Astrocyte (in vitro differentiated cells and primary cell): Measurements from ENCODE around the gene IRAK1. TPM values are rescaled to one million over a fixed set of nuclear protein-coding genes. Genes with fewer than 3 reads are reported as not detected.

Experiments
- DNase-seq: peaks from one replicate; pipeline ENCODE4 v3.0.0-alpha.2; 2010; ENCODE audit warnings: low read depth
- FAIRE-seq: peaks from 2 replicates; lab custom pipeline; 2011; peaks lifted over from hg19 to GRCh38; lab: Jason Lieb, UNC
- H2AFZ ChIP-seq: 2 replicates; pipeline ENCODE4 v1.6.0; 2012; ENCODE audit warnings: low read depth, low read length, inconsistent platforms
- H3K27ac ChIP-seq: 2 replicates; pipeline ENCODE4 v1.5.1; 2011; ENCODE audit warnings: low read depth, low read length, inconsistent platforms
- H3K27me3 ChIP-seq: 2 replicates; pipeline ENCODE4 v1.6.0; 2011; ENCODE audit warnings: low read length, inconsistent platforms; ENCODE audit not compliant: insufficient read depth
- H3K36me3 ChIP-seq: 2 replicates; pipeline ENCODE4 v1.5.1; 2011; ENCODE audit warnings: low read length, inconsistent platforms; ENCODE audit not compliant: insufficient read depth
- H3K4me1 ChIP-seq: 2 replicates; pipeline ENCODE4 v1.5.1; 2011; ENCODE audit warnings: low read length, inconsistent platforms; ENCODE audit not compliant: insufficient read depth
- H3K4me2 ChIP-seq: 2 replicates; pipeline ENCODE4 v1.6.0; 2012; ENCODE audit warnings: low read length, inconsistent platforms
- H3K4me3 ChIP-seq: 2 replicates; pipeline ENCODE4 v1.5.1; 2011; ENCODE audit warnings: low read depth, mild to moderate bottlenecking, low read length, inconsistent platforms; ENCODE audit not compliant: insufficient read depth
- H3K79me2 ChIP-seq: 2 replicates; pipeline ENCODE4 v1.6.0; 2012; ENCODE audit warnings: mild to moderate bottlenecking, low read length, inconsistent platforms; ENCODE audit not compliant: insufficient read depth
- H3K9ac ChIP-seq: 2 replicates; pipeline ENCODE4 v1.6.0; 2012; ENCODE audit warnings: mild to moderate bottlenecking, low read length, inconsistent platforms
- H3K9me3 ChIP-seq: 2 replicates; pipeline ENCODE4 v1.5.1; 2012; ENCODE audit warnings: low read depth, mild to moderate bottlenecking, low read length, inconsistent platforms; ENCODE audit not compliant: insufficient read depth
- H4K20me1 ChIP-seq: 2 replicates; pipeline ENCODE4 v1.6.0; 2012; ENCODE audit warnings: low read length, inconsistent platforms; ENCODE audit not compliant: insufficient read depth
- H3K27ac Mint-ChIP-seq: one replicate; pipeline ENCODE4 v1.8.0; 2021; ENCODE audit warnings: mild to moderate bottlenecking, mixed read lengths; ENCODE audit not compliant: unreplicated experiment
- H3K27me3 Mint-ChIP-seq: one replicate; pipeline ENCODE4 v1.8.0; 2021; ENCODE audit warnings: low read depth, mixed read lengths; ENCODE audit not compliant: unreplicated experiment
- H3K36me3 Mint-ChIP-seq: one replicate; pipeline ENCODE4 v1.8.0; 2021; ENCODE audit warnings: low read depth, mixed read lengths; ENCODE audit not compliant: unreplicated experiment
- H3K4me1 Mint-ChIP-seq: one replicate; pipeline ENCODE4 v1.8.0; 2021; ENCODE audit warnings: low read depth, mixed read lengths; ENCODE audit not compliant: unreplicated experiment
- H3K4me3 Mint-ChIP-seq: one replicate; pipeline ENCODE4 v1.8.0; 2021; ENCODE audit warnings: mild to moderate bottlenecking, moderate library complexity, mixed read lengths; ENCODE audit not compliant: unreplicated experiment
- H3K9me3 Mint-ChIP-seq: one replicate; pipeline ENCODE4 v1.8.0; 2021; ENCODE audit warnings: mild to moderate bottlenecking, mixed read lengths; ENCODE audit not compliant: unreplicated experiment
- EZH2 ChIP-seq: IDR thresholded peaks from 2 replicates; pipeline ENCODE4 v1.6.1; 2012; ENCODE audit warnings: mild to moderate bottlenecking, low read length, inconsistent platforms; ENCODE audit not compliant: insufficient read depth
- total RNA-seq: library from RNA; stranded (reverse); gene quantifications from 2 replicates; pipeline ENCODE4 v1.2.1, GENCODE V29; 2021
- TF ChIP-seq, protein P1 (sequence below): IDR thresholded peaks from 2 replicates; pipeline ENCODE4 v1.5.1; 2011; ENCODE audit warnings: low read depth, mild to moderate bottlenecking, inconsistent platforms, low read length, moderate library complexity; ENCODE audit not compliant: insufficient read depth

Gene IRAK1
- total RNA-seq, 1 donor from 2014 or later: 69.6 TPM

DNA sequence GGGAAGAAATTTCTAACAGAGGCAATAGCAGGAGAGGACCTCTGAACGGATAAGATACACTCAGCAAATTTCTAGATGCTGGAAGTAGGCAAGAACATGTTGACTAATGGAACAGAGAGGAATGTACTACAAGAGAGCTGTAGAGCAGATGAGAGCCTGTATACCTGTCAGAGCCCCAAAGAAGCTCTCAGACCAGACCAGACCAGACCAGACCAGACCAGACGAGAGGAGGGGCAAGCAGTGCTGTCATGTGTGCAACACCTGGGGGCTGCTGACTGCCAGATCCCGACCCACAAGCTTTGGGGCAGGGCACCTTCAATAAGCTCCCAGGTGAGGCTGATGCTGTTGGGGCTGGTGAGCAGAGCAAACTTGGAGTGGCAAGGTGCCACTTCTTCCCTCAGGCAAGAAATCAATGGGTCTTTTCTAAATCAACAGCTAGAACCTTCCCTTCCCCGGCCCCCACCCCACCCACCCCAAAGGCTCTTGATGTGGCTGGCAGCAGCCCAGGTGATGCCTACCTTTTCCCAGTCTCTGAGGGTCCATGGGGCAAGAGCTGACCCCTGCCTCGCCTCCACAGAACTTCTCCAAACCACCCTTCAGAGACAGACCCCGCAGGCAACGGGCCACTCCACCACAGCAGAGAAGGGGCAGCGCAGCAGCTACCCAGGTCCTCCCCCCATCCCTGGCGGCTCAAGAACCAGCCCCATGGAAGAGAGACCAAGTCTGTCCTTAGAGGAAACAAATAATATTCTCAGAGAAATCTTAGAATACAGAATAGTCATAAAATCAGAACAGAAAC lies 45.1 kb upstream of the IRAK1 start:
- no peaks in the 10 kb centered on the region for H3K9me3 Mint-ChIP-seq
- FAIRE-seq (no peak), DNase-seq (no peak)
- H3K9ac ChIP-seq: no peak overlapping the region
- peaks cover 72% of the 10 kb centered on the region for H4K20me1 ChIP-seq
- peaks cover 81% of the 10 kb centered on the region for H3K79me2 ChIP-seq
- H3K36me3 Mint-ChIP-seq: peaks cover 2% of the 10 kb centered on the region
- no peak overlapping the region for H3K4me3 ChIP-seq
- no peak overlapping the region for H2AFZ ChIP-seq
- H3K4me1 Mint-ChIP-seq: peaks cover 12% of the 10 kb centered on the region
- H3K27me3 Mint-ChIP-seq: no peaks in the 10 kb centered on the region
- no peak overlapping the region for H3K27ac ChIP-seq
- H3K27me3 ChIP-seq: no peaks in the 10 kb centered on the region
- no peaks in the 10 kb centered on the region for H3K36me3 ChIP-seq
- no peak overlapping the region for H3K4me3 Mint-ChIP-seq
- no peaks in the 10 kb centered on the region for H3K9me3 ChIP-seq
- H3K4me1 ChIP-seq: no peaks in the 10 kb centered on the region
- no peak overlapping the region for H3K27ac Mint-ChIP-seq
- H3K4me2 ChIP-seq: no peak overlapping the region
- TF ChIP-seq, protein P1, sequence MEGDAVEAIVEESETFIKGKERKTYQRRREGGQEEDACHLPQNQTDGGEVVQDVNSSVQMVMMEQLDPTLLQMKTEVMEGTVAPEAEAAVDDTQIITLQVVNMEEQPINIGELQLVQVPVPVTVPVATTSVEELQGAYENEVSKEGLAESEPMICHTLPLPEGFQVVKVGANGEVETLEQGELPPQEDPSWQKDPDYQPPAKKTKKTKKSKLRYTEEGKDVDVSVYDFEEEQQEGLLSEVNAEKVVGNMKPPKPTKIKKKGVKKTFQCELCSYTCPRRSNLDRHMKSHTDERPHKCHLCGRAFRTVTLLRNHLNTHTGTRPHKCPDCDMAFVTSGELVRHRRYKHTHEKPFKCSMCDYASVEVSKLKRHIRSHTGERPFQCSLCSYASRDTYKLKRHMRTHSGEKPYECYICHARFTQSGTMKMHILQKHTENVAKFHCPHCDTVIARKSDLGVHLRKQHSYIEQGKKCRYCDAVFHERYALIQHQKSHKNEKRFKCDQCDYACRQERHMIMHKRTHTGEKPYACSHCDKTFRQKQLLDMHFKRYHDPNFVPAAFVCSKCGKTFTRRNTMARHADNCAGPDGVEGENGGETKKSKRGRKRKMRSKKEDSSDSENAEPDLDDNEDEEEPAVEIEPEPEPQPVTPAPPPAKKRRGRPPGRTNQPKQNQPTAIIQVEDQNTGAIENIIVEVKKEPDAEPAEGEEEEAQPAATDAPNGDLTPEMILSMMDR: no peak
- TF ChIP-seq EZH2: no peak

GRCh38 chrX:154063234-154063633 lies 43.5 kb upstream of the IRAK1 start:
- TF ChIP-seq, protein P1: no peak
- no peak for TF ChIP-seq EZH2
- Histone ChIP-seq H3K4me1 (peaks cover 8% of the 10 kb centered on the region), H3K27me3 (no peaks in the 10 kb centered on the region), H3K36me3 (no peaks in the 10 kb centered on the region), H3K27ac (no peak overlapping the region), H4K20me1 (peaks cover 75% of the 10 kb centered on the region), H2AFZ (no peak overlapping the region), H3K9ac (no peak overlapping the region), H3K4me2 (no peak overlapping the region), H3K79me2 (peaks cover 88% of the 10 kb centered on the region), H3K9me3 (no peaks in the 10 kb centered on the region), H3K4me3 (no peak overlapping the region)
- Mint-ChIP-seq H3K9me3 (no peaks in the 10 kb centered on the region), H3K36me3 (peaks cover 2% of the 10 kb centered on the region), H3K4me3 (no peak overlapping the region), H3K4me1 (peaks cover 15% of the 10 kb centered on the region), H3K27ac (peak overlapping the region; percentile 7), H3K27me3 (no peaks in the 10 kb centered on the region)
- FAIRE-seq (no peak), DNase-seq (no peak)

GRCh38 chrX:154061801-154062200 lies 42.1 kb upstream of the IRAK1 start:
- H2AFZ ChIP-seq: no peak overlapping the region
- Mint-ChIP-seq H3K9me3 (no peaks in the 10 kb centered on the region), H3K36me3 (peaks cover 4% of the 10 kb centered on the region), H3K4me3 (no peak overlapping the region), H3K27me3 (no peaks in the 10 kb centered on the region), H3K27ac (no peak overlapping the region), H3K4me1 (peaks cover 14% of the 10 kb centered on the region)
- TF ChIP-seq, protein P1: no peak
- no peak for TF ChIP-seq EZH2
- no peaks in the 10 kb centered on the region for H3K27me3 ChIP-seq
- no peak overlapping the region for H3K27ac ChIP-seq
- H4K20me1 ChIP-seq: peaks cover 78% of the 10 kb centered on the region
- no peak overlapping the region for H3K9ac ChIP-seq
- DNase-seq: no peak
- H3K79me2 ChIP-seq: peaks cover 88% of the 10 kb centered on the region
- no peaks in the 10 kb centered on the region for H3K9me3 ChIP-seq
- H3K4me3 ChIP-seq: no peak overlapping the region
- H3K4me2 ChIP-seq: no peak overlapping the region
- no peak for FAIRE-seq
- peaks cover 8% of the 10 kb centered on the region for H3K4me1 ChIP-seq
- H3K36me3 ChIP-seq: no peaks in the 10 kb centered on the region
